ENCODE results near the gene EEF1AKMT2.

DNA sequence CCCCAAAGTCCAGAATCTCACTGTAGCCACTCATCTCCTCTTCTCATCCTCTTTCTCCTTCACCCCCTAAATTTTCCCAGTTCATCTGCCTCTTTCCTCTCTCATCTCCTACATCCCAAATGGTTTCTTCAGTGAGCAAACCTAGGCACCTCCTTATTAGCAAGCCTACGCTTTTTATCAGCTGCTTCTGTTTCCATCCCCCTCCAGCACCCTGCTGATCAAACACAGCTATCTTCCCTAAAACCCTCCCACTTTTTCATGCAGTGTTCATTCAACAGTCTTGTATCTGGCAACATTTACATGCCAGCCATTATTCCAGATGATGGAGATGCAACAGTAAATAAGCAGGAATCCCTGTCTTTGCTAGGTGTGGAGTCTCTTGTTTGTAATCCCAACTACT is 6.7 kb upstream of the EEF1AKMT2 start:
- TF ChIP-seq EP300 (IDR thresholded peaks at IDR 0.05) = no peak
- TF ChIP-seq, protein P1, sequence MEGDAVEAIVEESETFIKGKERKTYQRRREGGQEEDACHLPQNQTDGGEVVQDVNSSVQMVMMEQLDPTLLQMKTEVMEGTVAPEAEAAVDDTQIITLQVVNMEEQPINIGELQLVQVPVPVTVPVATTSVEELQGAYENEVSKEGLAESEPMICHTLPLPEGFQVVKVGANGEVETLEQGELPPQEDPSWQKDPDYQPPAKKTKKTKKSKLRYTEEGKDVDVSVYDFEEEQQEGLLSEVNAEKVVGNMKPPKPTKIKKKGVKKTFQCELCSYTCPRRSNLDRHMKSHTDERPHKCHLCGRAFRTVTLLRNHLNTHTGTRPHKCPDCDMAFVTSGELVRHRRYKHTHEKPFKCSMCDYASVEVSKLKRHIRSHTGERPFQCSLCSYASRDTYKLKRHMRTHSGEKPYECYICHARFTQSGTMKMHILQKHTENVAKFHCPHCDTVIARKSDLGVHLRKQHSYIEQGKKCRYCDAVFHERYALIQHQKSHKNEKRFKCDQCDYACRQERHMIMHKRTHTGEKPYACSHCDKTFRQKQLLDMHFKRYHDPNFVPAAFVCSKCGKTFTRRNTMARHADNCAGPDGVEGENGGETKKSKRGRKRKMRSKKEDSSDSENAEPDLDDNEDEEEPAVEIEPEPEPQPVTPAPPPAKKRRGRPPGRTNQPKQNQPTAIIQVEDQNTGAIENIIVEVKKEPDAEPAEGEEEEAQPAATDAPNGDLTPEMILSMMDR (IDR thresholded peaks at IDR 0.05) = no peak
- TF ChIP-seq POLR2A (IDR thresholded peaks at IDR 0.05) = no peak
